Mesenchymal stem cell (in vitro differentiated cells and primary cell): Measurements from ENCODE around the gene LATS2.

Experiments
- DNase-seq: peaks from one replicate; pipeline ENCODE4 v3.0.0-alpha.2; 2013
- H2AFZ ChIP-seq: one replicate; pipeline ENCODE4 v1.6.1; 2013; ENCODE audit warnings: low read depth, mild to moderate bottlenecking, control low read depth, inconsistent platforms, low read length, moderate library complexity
- H2AK5ac ChIP-seq: 2 replicates; pipeline ENCODE4 v1.6.1; 2013; ENCODE audit warnings: low read length, moderate library complexity, mild to moderate bottlenecking, inconsistent platforms; ENCODE audit not compliant: severe bottlenecking
- H2BK120ac ChIP-seq: one replicate; pipeline ENCODE4 v1.6.1; 2013; ENCODE audit warnings: low read depth, mild to moderate bottlenecking, inconsistent platforms, low read length, moderate library complexity
- H2BK12ac ChIP-seq, 2 experiments: one replicate each; pipeline ENCODE4 v1.6.1; 2013; ENCODE audit warnings: inconsistent platforms in 2 of 2, low read length in 2 of 2, mild to moderate bottlenecking in 2 of 2, moderate library complexity in 2 of 2, control low read depth in 1 of 2
- H2BK15ac ChIP-seq: one replicate; pipeline ENCODE4 v1.6.1; 2013; ENCODE audit warnings: mild to moderate bottlenecking, low read depth, inconsistent platforms; ENCODE audit not compliant: poor library complexity, severe bottlenecking
- H2BK5ac ChIP-seq: 2 replicates; pipeline ENCODE4 v1.6.1; 2013; ENCODE audit warnings: low read depth, mild to moderate bottlenecking, low read length, control low read depth, inconsistent platforms; ENCODE audit not compliant: poor library complexity, severe bottlenecking
- H3K14ac ChIP-seq, 2 experiments: one replicate each; pipeline ENCODE4 v1.6.1; 2013; ENCODE audit warnings: inconsistent platforms in 2 of 2, low read length in 2 of 2, control low read depth in 1 of 2, mild to moderate bottlenecking in 1 of 2, moderate library complexity in 1 of 2
- H3K18ac ChIP-seq, 2 experiments: one replicate each; pipeline ENCODE4 v1.6.1; 2013; ENCODE audit warnings: inconsistent platforms in 2 of 2, low read length in 2 of 2, control low read depth in 1 of 2, low read depth in 1 of 2, mild to moderate bottlenecking in 1 of 2
- H3K23ac ChIP-seq, 2 experiments: one replicate each; pipeline ENCODE4 v1.6.1; 2013; ENCODE audit warnings: inconsistent platforms in 2 of 2, low read length in 2 of 2, mild to moderate bottlenecking in 2 of 2, moderate library complexity in 2 of 2, control low read depth in 1 of 2
- H3K27ac ChIP-seq: 2 replicates; pipeline ENCODE4 v1.5.1; 2013; ENCODE audit warnings: mild to moderate bottlenecking, moderate library complexity, low read length, control low read depth, inconsistent platforms; ENCODE audit not compliant: poor library complexity, severe bottlenecking
- H3K27me3 ChIP-seq, 2 experiments: 2 replicates each; pipeline versions ENCODE4 v1.6.1 to v1.7.0; 2013; ENCODE audit warnings: low read length in 2 of 2, mild to moderate bottlenecking in 2 of 2, moderate library complexity in 2 of 2, control low read depth in 1 of 2, inconsistent platforms in 1 of 2; ENCODE audit not compliant: control insufficient read depth in 1 of 2, insufficient read depth in 1 of 2
- H3K36me3 ChIP-seq, 2 experiments: 2 replicates each; pipeline versions ENCODE4 v1.6.1 to v1.7.0; 2013; ENCODE audit warnings: low read length in 2 of 2, control low read depth in 1 of 2, inconsistent platforms in 1 of 2, low read depth in 1 of 2, mild to moderate bottlenecking in 1 of 2; ENCODE audit not compliant: insufficient read depth in 2 of 2, control insufficient read depth in 1 of 2
- H3K4ac ChIP-seq, 2 experiments: one replicate each; pipeline ENCODE4 v1.6.1; 2013; ENCODE audit warnings: inconsistent platforms in 2 of 2, low read length in 2 of 2, mild to moderate bottlenecking in 2 of 2, moderate library complexity in 2 of 2, control low read depth in 1 of 2, low read depth in 1 of 2
- H3K4me1 ChIP-seq: 2 replicates; pipeline ENCODE4 v1.6.1; 2013; ENCODE audit warnings: low read depth, low read length, control low read depth; ENCODE audit not compliant: control insufficient read depth, insufficient read depth
- H3K4me2 ChIP-seq: 2 replicates; pipeline ENCODE4 v1.6.1; 2013; ENCODE audit warnings: low read length, mild to moderate bottlenecking, inconsistent platforms; ENCODE audit not compliant: poor library complexity, severe bottlenecking
- H3K4me3 ChIP-seq, 2 experiments: 2 replicates each; pipeline versions ENCODE4 v1.5.1 to v1.7.0; 2013; ENCODE audit warnings: low read length in 2 of 2, mild to moderate bottlenecking in 2 of 2, control low read depth in 1 of 2, low read depth in 1 of 2; ENCODE audit not compliant: insufficient read depth in 1 of 2
- H3K79me1 ChIP-seq: replicated peaks from 2 replicates; pipeline ENCODE4 v1.6.1; 2013; ENCODE audit warnings: mild to moderate bottlenecking, control low read depth, low read length, inconsistent platforms; ENCODE audit not compliant: poor library complexity, severe bottlenecking
- H3K9ac ChIP-seq: 2 replicates; pipeline ENCODE4 v1.7.0; 2013; ENCODE audit warnings: mild to moderate bottlenecking, low read length, moderate library complexity
- H3K9me3 ChIP-seq: 2 replicates; pipeline ENCODE4 v1.7.0; 2013; ENCODE audit warnings: mild to moderate bottlenecking, low read length; ENCODE audit not compliant: control insufficient read depth
- H4K8ac ChIP-seq: one replicate; pipeline ENCODE4 v1.6.1; 2013; ENCODE audit warnings: inconsistent platforms, mild to moderate bottlenecking, low read length, moderate library complexity
- H4K91ac ChIP-seq: one replicate; pipeline ENCODE4 v1.6.1; 2013; ENCODE audit warnings: mild to moderate bottlenecking, low read length, inconsistent platforms
- WGBS: methylation state at CpG from one replicate; pipeline ENCODE4 v1.1.7; 2013; ENCODE audit warnings: mixed read lengths; 5-methylcytosine and 5-hydroxymethylcytosine counted together

The LATS2 gene

DNA sequence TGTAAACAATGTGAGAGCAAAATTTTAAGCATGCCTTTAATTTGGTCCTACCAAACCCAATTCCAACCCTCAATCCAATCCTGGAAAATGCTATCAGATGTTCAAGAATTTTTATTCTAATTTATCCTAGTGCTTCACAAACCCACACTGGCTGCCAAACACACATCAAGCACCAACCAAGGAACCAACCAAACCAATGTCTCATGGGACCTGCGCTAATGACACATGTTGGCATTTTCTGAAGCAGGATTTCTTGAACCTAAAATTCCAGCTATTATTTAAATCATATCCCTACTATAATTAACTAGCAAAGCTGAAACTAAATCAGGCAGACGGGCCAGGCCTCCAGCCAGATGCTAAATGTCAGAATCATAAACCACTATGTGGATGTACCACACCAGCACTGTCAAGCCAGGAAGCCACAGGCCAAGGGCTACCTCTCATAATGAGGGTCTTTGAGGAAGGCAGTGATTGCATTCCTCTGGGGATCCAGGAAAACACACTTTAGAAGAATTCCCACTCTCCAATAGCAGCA, 5.8 kb downstream of the LATS2 start:
- no peak overlapping the region for H3K18ac ChIP-seq
- H4K8ac ChIP-seq: no peak overlapping the region
- DNase-seq: no peak
- peaks cover 2 to 20% of the 10 kb centered on the region in 2 experiments for H3K36me3 ChIP-seq
- no peaks in the 10 kb centered on the region for H3K9me3 ChIP-seq
- H2BK5ac ChIP-seq: no peak overlapping the region
- H2AK5ac ChIP-seq: no peak overlapping the region
- no peak overlapping the region for H3K23ac ChIP-seq
- peaks cover 14% of the 10 kb centered on the region for H3K4me1 ChIP-seq
- peak overlapping the region; percentile 44 for H3K9ac ChIP-seq
- no peak overlapping the region for H3K4me2 ChIP-seq
- no peaks in the 10 kb centered on the region for H3K79me1 ChIP-seq
- H3K27me3 ChIP-seq: no peaks in the 10 kb centered on the region
- H3K27ac ChIP-seq: no peak overlapping the region
- H2AFZ ChIP-seq: no peak overlapping the region
- H4K91ac ChIP-seq: no peak overlapping the region
- no peak overlapping the region for H3K4me3 ChIP-seq
- H3K14ac ChIP-seq: no peak overlapping the region
- H2BK15ac ChIP-seq: no peak overlapping the region
- no peak overlapping the region for H2BK120ac ChIP-seq
- no peak overlapping the region for H2BK12ac ChIP-seq
- 82% methylated on average over 2 of the region's 2 CpGs for WGBS
- no peak overlapping the region for H3K4ac ChIP-seq

DNA sequence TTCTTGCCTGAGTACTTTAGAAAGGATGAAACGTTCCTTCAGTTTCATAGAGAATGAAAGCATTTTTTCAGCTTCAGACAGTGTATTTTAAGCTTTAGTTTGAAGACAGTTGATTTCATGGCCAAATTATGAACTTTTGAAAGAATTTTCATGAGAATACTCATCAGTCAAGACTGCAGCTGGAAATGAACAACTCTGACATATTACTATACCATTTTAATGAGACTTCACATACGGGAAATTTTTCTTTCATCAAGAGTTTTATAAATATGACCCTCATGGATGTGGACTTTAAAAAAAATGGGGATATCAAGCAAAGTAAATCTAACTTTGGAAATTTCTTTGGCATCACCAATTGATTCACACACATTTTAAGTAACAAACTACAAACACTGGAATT, 6.4 kb downstream of the LATS2 start:
- H3K79me1 ChIP-seq: no peaks in the 10 kb centered on the region
- no peak overlapping the region for H3K14ac ChIP-seq
- no peak overlapping the region for H3K23ac ChIP-seq
- H3K4me2 ChIP-seq: no peak overlapping the region
- WGBS: 100% methylated on average over 1 of the region's 2 CpGs
- H4K91ac ChIP-seq: no peak overlapping the region
- no peak for DNase-seq
- no peak overlapping the region for H2AK5ac ChIP-seq
- no peak overlapping the region for H2BK5ac ChIP-seq
- no peaks in the 10 kb centered on the region for H3K9me3 ChIP-seq
- H3K4me3 ChIP-seq: no peak overlapping the region
- no peak overlapping the region for H3K18ac ChIP-seq
- H3K36me3 ChIP-seq: peaks cover 2 to 20% of the 10 kb centered on the region in 2 experiments
- peak overlapping the region; percentile 44 for H3K9ac ChIP-seq
- H2BK12ac ChIP-seq: no peak overlapping the region
- no peak overlapping the region for H3K27ac ChIP-seq
- H2BK15ac ChIP-seq: no peak overlapping the region
- no peaks in the 10 kb centered on the region for H3K27me3 ChIP-seq
- H4K8ac ChIP-seq: no peak overlapping the region
- H3K4me1 ChIP-seq: peaks cover 12% of the 10 kb centered on the region
- no peak overlapping the region for H2AFZ ChIP-seq
- no peak overlapping the region for H3K4ac ChIP-seq
- H2BK120ac ChIP-seq: no peak overlapping the region

DNA sequence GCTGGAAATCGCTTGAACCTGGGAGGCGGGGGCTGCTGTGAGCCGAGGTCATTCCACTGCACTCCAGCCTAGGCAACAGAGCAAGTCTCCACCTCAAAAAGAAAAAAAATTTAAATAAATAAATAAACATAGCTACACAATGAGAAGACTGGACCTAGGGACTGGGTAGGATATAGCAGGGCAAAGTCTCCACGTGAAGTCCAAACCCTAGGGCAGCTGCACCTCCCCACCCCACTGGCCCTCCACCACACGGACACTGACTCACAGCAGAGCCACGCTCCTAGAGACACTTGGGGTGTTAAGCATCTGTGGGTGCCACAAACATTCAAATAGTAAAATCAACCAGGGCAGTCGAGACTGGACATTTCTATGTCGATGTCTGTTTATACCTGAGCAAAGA, 7.1 kb downstream of the LATS2 start:
- no peak overlapping the region for H3K4me2 ChIP-seq
- 92% methylated on average over 8 of the region's 8 CpGs for WGBS
- H3K4me1 ChIP-seq: peaks cover 12% of the 10 kb centered on the region

DNA sequence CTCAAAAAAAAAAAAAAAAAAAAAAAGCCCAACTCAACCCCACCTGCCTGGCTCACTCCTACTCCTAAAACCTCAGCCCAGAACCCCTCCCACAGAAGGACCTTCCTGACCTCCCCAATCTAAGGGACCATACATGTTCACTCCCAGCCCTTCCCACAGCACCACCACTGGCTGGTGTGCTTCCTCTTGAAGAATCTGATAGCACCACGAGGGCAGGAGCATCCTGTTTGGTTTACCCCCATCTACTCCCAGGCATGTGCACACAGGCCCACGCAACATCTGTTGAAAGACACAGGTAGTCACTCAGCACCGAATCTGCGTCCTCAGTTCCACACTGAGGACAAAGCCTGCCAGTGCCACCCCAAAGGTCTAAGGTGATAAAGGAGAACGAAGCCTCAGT, 8.2 kb downstream of the LATS2 start:
- Histone ChIP-seq H3K4me1 (peaks cover 16% of the 10 kb centered on the region), H3K27me3 (no peaks in the 10 kb centered on the region), H2AK5ac (no peak overlapping the region), H3K9me3 (no peaks in the 10 kb centered on the region), H2BK120ac (no peak overlapping the region), H3K9ac (no peak overlapping the region), H3K79me1 (no peaks in the 10 kb centered on the region), H3K4me2 (no peak overlapping the region), H3K4ac (no peak overlapping the region), H3K27ac (no peak overlapping the region), H2BK12ac (no peak overlapping the region), H3K23ac (peak overlapping the region in 1 of 2 experiments; percentile 16), H4K8ac (peak overlapping the region; percentile 68), H3K36me3 (peaks cover 2 to 21% of the 10 kb centered on the region in 2 experiments), H3K14ac (no peak overlapping the region), H3K18ac (no peak overlapping the region), H2AFZ (no peak overlapping the region), H2BK15ac (no peak overlapping the region), H3K4me3 (no peak overlapping the region), H2BK5ac (no peak overlapping the region), H4K91ac (no peak overlapping the region)
- 92% methylated on average over 5 of the region's 5 CpGs for whole genome bisulfite sequencing
- DNase-seq: no peak

More for the DNA sequence above, 7.1 kb downstream of the LATS2 start:
- H3K4me3 ChIP-seq: no peak overlapping the region
- H2BK12ac ChIP-seq: no peak overlapping the region
- H2BK120ac ChIP-seq: no peak overlapping the region
- peak overlapping the region; percentile 38 for H3K9ac ChIP-seq
- no peak overlapping the region for H3K4ac ChIP-seq
- H2AFZ ChIP-seq: no peak overlapping the region
- peaks cover 2 to 18% of the 10 kb centered on the region in 2 experiments for H3K36me3 ChIP-seq
- H3K9me3 ChIP-seq: no peaks in the 10 kb centered on the region
- H2BK15ac ChIP-seq: no peak overlapping the region
- no peak for DNase-seq
- no peak overlapping the region for H2AK5ac ChIP-seq
- H3K27me3 ChIP-seq: no peaks in the 10 kb centered on the region
- no peak overlapping the region for H3K27ac ChIP-seq
- H4K8ac ChIP-seq: no peak overlapping the region
- no peak overlapping the region for H3K18ac ChIP-seq
- H3K79me1 ChIP-seq: no peaks in the 10 kb centered on the region
- no peak overlapping the region for H3K23ac ChIP-seq
- H3K14ac ChIP-seq: no peak overlapping the region
- no peak overlapping the region for H4K91ac ChIP-seq
- H2BK5ac ChIP-seq: no peak overlapping the region
